Caco-2 (cell line): ENCODE data around the gene RRP15. TPM values are rescaled to one million over a fixed set of nuclear protein-coding genes. Genes with fewer than 3 reads are reported as not detected.

ENCODE experiments used
- BruUV-seq: library from RNA; stranded (reverse); fragments of 400-500 nt; replicated peaks from 2 replicates; lab custom pipeline; 2021; lab: Mats Ljungman, UMichigan
- CTCF ChIA-PET: fragments of 300-600 bp; sonication (Branson Sonifier 250); formaldehyde crosslinking; loops from one replicate; lab custom pipeline; 2022; ENCODE audit warnings: antibody characterized with exemption; lab: Charles Lee
- POLR2A ChIA-PET: fragments of 300-600 bp; sonication (Branson Sonifier 250); formaldehyde crosslinking; loops from one replicate; lab custom pipeline; 2022; ENCODE audit warnings: antibody characterized with exemption; lab: Charles Lee
- DNase-seq, 2 experiments: peaks; one replicate each; pipeline versions ENCODE4 v3.0.0 to v3.0.0-alpha.2; 2020 to 2022
- H3K27me3 ChIP-seq: replicated peaks from 2 replicates; pipeline ENCODE4 v1.6.0; 2011; ENCODE audit warnings: low read length; ENCODE audit not compliant: control insufficient read depth, insufficient read depth
- H3K36me3 ChIP-seq: 2 replicates; pipeline ENCODE4 v1.5.1; 2011; ENCODE audit warnings: low read length; ENCODE audit not compliant: control insufficient read depth, insufficient read depth
- H3K4me1 ChIP-seq: fragments of 250-450 bp; sonication (Bioruptor Pico); 2 replicates; pipeline ENCODE4 v1.5.1; 2020; ENCODE audit warnings: mild to moderate bottlenecking
- H3K4me3 ChIP-seq: 2 replicates; pipeline ENCODE4 v1.5.1; 2011; ENCODE audit warnings: low read depth, mild to moderate bottlenecking, control low read depth, low read length
- H3K9me3 ChIP-seq: fragments of 250-450 bp; sonication (Bioruptor Pico); 2 replicates; pipeline ENCODE4 v1.5.1; 2020; ENCODE audit warnings: mild to moderate bottlenecking, moderate library complexity
- H3K27ac Mint-ChIP-seq: one replicate; pipeline ENCODE4 v1.8.0; 2022; ENCODE audit warnings: mixed read lengths; ENCODE audit not compliant: unreplicated experiment
- H3K27me3 Mint-ChIP-seq: one replicate; pipeline ENCODE4 v1.8.0; 2022; ENCODE audit warnings: mixed read lengths; ENCODE audit not compliant: insufficient read depth, unreplicated experiment
- H3K36me3 Mint-ChIP-seq: one replicate; pipeline ENCODE4 v1.8.0; 2022; ENCODE audit warnings: mild to moderate bottlenecking, mixed read lengths; ENCODE audit not compliant: insufficient read depth, unreplicated experiment
- H3K4me1 Mint-ChIP-seq: one replicate; pipeline ENCODE4 v1.8.0; 2022; ENCODE audit warnings: low read depth, mixed read lengths; ENCODE audit not compliant: unreplicated experiment
- H3K4me3 Mint-ChIP-seq: one replicate; pipeline ENCODE4 v1.8.0; 2022; ENCODE audit warnings: mild to moderate bottlenecking, moderate library complexity, mixed read lengths; ENCODE audit not compliant: unreplicated experiment
- H3K9me3 Mint-ChIP-seq: one replicate; pipeline ENCODE4 v1.8.0; 2022; ENCODE audit warnings: mixed read lengths; ENCODE audit not compliant: unreplicated experiment
- CTCF ChIP-seq, 2 experiments: fragments of 200-600 bp in 1 of 2; IDR thresholded peaks; 1 replicate in 1 of 2; 2 replicates in 1 of 2; pipeline versions ENCODE4 v1.5.1 to v1.8.0; 2011 to 2022; ENCODE audit warnings: antibody characterized with exemption in 1 of 2, control low read depth in 1 of 2, inconsistent platforms in 1 of 2, low read depth in 1 of 2, low read length in 1 of 2, mild to moderate bottlenecking in 1 of 2, moderate library complexity in 1 of 2; ENCODE audit not compliant: insufficient read depth in 1 of 2, severe bottlenecking in 1 of 2, unreplicated experiment in 1 of 2
- intact Hi-C: fragments of 100-400 bp; cut with micrococcal nuclease; formaldehyde crosslinking; loops from one replicate; pipeline ENCODE4 v1.10.0; 2022; ENCODE audit not compliant: unreplicated experiment
- total RNA-seq: library from RNA; stranded (reverse); gene quantifications from 2 replicates; pipeline ENCODE4 v1.2.3, GENCODE V29; 2022

Gene RRP15
- total RNA-seq, 1 experiment from 2014 or later = 44.5 TPM

DNA sequence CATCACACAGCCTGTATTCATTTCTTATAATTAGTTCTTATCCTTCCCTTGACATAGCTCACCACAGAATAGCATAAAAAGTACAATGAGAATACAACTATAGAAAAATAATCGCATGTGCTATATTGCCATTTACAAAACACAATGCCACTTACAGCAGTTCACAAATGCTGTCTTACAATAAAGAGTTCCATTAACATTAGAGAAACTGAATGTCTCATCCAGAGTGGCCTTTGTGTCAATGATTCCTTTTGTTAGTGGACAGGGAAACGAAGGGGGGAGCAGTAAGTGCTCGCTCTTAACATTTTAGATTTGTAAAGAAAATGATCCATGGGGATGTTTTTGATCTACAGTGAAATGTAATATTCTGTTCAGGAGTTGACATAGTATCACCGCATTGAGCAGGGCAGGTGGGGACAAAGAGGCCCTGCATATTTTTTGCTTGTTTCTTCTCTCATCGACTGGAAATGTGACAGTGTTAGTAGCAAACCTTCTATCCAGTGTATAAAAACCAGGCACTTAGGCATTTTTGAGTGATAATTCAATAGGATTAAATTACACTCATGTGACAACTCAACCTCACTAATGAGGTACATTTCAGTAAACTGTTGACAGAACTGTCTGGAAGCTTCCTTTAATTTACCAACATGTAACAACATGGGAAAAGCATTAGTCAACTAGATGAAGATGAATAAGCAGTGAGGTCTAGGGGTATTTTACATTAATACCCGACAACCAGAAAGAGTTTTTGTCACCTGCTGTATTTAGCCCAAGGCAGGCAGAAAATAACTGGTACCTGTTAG, 35.6 kb upstream of the RRP15 start:
- no peak for TF ChIP-seq CTCF (IDR thresholded peaks at IDR 0.05; ENCODE audit: insufficient read depth in 1 of 2, low read depth in 1 of 2, low read length in 1 of 2, severe bottlenecking in 1 of 2, unreplicated experiment in 1 of 2)
- no peaks in the 10 kb centered on the region for H3K27me3 ChIP-seq
- DNase-seq = no peak
- H3K4me3 ChIP-seq = no peak overlapping the region
- Mint-ChIP-seq H3K27ac (no peak overlapping the region), H3K4me3 (no peak overlapping the region), H3K36me3 (no peaks in the 10 kb centered on the region), H3K9me3 (no peaks in the 10 kb centered on the region), H3K27me3 (peaks cover 28% of the 10 kb centered on the region), H3K4me1 (no peaks in the 10 kb centered on the region)
- ChIA-PET POLR2A (no interaction called here), CTCF (no interaction called here)
- no peaks in the 10 kb centered on the region for H3K36me3 ChIP-seq
- no TSS peak for BruUV-seq
- intact Hi-C loops = no loop called here
- no peaks in the 10 kb centered on the region for H3K4me1 ChIP-seq
- H3K9me3 ChIP-seq = no peaks in the 10 kb centered on the region

DNA sequence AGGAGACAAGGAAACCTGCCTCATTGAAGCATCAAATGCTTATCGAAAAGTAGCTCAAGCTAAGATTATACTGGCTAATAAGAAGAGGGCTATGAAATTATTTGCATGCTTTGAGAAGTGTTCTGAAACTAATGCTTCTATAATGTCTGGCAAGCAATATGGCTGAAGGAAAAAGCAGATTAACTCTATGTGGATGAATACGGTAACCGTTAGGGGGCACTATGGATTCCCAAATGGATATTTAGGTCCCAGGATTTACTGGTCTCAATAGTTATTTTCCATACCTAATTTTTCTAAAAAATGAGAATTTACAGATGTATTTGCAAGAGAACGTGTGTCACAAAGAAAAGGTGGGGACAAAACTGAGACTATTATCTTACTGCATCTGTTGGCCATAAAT, 34.6 kb upstream of the RRP15 start:
- no peak for DNase-seq
- no peaks in the 10 kb centered on the region for H3K36me3 ChIP-seq
- CTCF ChIA-PET = no interaction called here
- POLR2A ChIA-PET = no interaction called here
- Mint-ChIP-seq H3K4me1 (no peaks in the 10 kb centered on the region), H3K9me3 (no peaks in the 10 kb centered on the region), H3K27ac (no peak overlapping the region), H3K4me3 (no peak overlapping the region), H3K27me3 (peaks cover 23% of the 10 kb centered on the region), H3K36me3 (no peaks in the 10 kb centered on the region)
- TF ChIP-seq CTCF (IDR thresholded peaks at IDR 0.05; ENCODE audit: insufficient read depth in 1 of 2, low read depth in 1 of 2, low read length in 1 of 2, severe bottlenecking in 1 of 2, unreplicated experiment in 1 of 2) = no peak
- H3K9me3 ChIP-seq = no peaks in the 10 kb centered on the region
- no peaks in the 10 kb centered on the region for H3K4me1 ChIP-seq
- H3K27me3 ChIP-seq = no peaks in the 10 kb centered on the region
- no TSS peak for BruUV-seq
- no peak overlapping the region for H3K4me3 ChIP-seq
- intact Hi-C loops = no loop called here

- no peaks in the 10 kb centered on the region for H3K36me3 ChIP-seq
- no peaks in the 10 kb centered on the region for H3K9me3 Mint-ChIP-seq
- no peak overlapping the region for H3K4me3 Mint-ChIP-seq
- POLR2A ChIA-PET = no interaction called here
- H3K27me3 Mint-ChIP-seq = peaks cover 16% of the 10 kb centered on the region
- intact Hi-C loops = no loop called here
- no TSS peak for BruUV-seq
- no peaks in the 10 kb centered on the region for H3K4me1 ChIP-seq
- no peak overlapping the region for H3K27ac Mint-ChIP-seq
- no peaks in the 10 kb centered on the region for H3K9me3 ChIP-seq
- TF ChIP-seq CTCF (IDR thresholded peaks at IDR 0.05; ENCODE audit: insufficient read depth in 1 of 2, low read depth in 1 of 2, low read length in 1 of 2, severe bottlenecking in 1 of 2, unreplicated experiment in 1 of 2) = no peak
- DNase-seq = no peak
- no peaks in the 10 kb centered on the region for H3K27me3 ChIP-seq
- CTCF ChIA-PET = no interaction called here
- H3K36me3 Mint-ChIP-seq = no peaks in the 10 kb centered on the region
- H3K4me3 ChIP-seq = no peak overlapping the region
- H3K4me1 Mint-ChIP-seq = no peaks in the 10 kb centered on the region
Measured at GRCh38 chr1:218254296-218254946, 30.7 kb upstream of the RRP15 start.
